ENCODE data around the gene SGTA. TPM values are rescaled to one million over a fixed set of nuclear protein-coding genes. Genes with fewer than 3 reads are reported as not detected.

SGTA gene
- total and polyA plus RNA-seq, 8 donors: 39.2 to 56.9 (median 46.7) TPM

- intact Hi-C loops (cut with DNase I): no loop called here
- Histone ChIP-seq H3K4me1 (no peaks in the 10 kb centered on the region), H3K36me3 (peaks cover 0 to 100% of the 10 kb centered on the region in 2 donors), H3K27me3 (no peaks in the 10 kb centered on the region), H3K4me3 (no peak overlapping the region), H3K27ac (no peak overlapping the region), H3K9me3 (no peaks in the 10 kb centered on the region)
- no peak for TF ChIP-seq CTCF (IDR thresholded peaks at IDR 0.05)
- peak in 1 of 4 donors; percentile 73 for DNase-seq
- peak; percentile 81 for ATAC-seq
These were observed 23.1 kb downstream of the SGTA start for GRCh38 chr19:2759965-2760364.

GRCh38 chr19:2759362-2759761 lies 23.7 kb downstream of the SGTA start:
- intact Hi-C loops (cut with DNase I): no loop called here
- Histone ChIP-seq H3K36me3 (peaks cover 0 to 100% of the 10 kb centered on the region in 2 donors), H3K4me1 (no peaks in the 10 kb centered on the region), H3K27ac (no peak overlapping the region), H3K9me3 (no peaks in the 10 kb centered on the region), H3K27me3 (no peaks in the 10 kb centered on the region), H3K4me3 (no peak overlapping the region)
- ATAC-seq: no peak
- no peak for TF ChIP-seq CTCF (IDR thresholded peaks at IDR 0.05)
- no peak for DNase-seq

DNA sequence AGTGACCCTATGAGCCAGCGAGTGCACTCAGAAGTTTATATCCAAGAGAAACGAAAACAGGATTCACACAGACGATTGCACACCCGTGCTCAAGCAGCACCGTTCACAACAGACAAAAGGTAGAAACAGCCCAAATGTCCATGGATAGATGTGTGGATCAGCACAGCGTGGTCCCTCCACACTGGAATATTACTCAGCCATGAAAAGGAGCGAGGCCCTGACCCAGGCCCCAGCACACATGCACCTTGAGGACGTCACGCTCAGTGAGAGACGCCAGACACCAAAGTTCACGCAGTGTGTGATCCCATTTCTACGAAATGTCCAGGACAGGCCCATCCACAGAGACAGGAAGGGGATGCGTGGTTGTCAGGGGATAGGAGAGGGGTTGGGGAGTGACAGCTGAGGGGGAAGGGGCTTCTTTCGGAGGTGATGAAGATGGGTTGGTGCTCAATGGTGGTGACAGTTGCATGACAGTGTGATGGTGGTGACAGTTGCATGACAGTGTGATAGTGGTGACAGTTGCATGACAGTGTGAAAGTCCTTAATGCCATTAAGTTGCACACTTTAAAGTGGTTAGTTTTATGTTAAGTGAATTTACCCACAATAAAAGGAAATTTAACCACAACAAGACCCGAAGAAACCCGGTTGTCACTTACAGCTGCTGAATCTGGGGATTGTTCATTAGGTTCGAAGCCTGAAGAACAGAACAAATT lies 24.3 kb downstream of the SGTA start:
- DNase-seq: no peak
- H3K4me3 ChIP-seq: no peak overlapping the region
- TF ChIP-seq CTCF (IDR thresholded peaks at IDR 0.05): no peak
- no peaks in the 10 kb centered on the region for H3K4me1 ChIP-seq
- H3K36me3 ChIP-seq: peaks cover 0 to 100% of the 10 kb centered on the region in 2 donors
- no peak for ATAC-seq
- no peak overlapping the region for H3K27ac ChIP-seq
- no peaks in the 10 kb centered on the region for H3K9me3 ChIP-seq
- intact Hi-C loops (cut with DNase I): no loop called here
- H3K27me3 ChIP-seq: no peaks in the 10 kb centered on the region

DNA sequence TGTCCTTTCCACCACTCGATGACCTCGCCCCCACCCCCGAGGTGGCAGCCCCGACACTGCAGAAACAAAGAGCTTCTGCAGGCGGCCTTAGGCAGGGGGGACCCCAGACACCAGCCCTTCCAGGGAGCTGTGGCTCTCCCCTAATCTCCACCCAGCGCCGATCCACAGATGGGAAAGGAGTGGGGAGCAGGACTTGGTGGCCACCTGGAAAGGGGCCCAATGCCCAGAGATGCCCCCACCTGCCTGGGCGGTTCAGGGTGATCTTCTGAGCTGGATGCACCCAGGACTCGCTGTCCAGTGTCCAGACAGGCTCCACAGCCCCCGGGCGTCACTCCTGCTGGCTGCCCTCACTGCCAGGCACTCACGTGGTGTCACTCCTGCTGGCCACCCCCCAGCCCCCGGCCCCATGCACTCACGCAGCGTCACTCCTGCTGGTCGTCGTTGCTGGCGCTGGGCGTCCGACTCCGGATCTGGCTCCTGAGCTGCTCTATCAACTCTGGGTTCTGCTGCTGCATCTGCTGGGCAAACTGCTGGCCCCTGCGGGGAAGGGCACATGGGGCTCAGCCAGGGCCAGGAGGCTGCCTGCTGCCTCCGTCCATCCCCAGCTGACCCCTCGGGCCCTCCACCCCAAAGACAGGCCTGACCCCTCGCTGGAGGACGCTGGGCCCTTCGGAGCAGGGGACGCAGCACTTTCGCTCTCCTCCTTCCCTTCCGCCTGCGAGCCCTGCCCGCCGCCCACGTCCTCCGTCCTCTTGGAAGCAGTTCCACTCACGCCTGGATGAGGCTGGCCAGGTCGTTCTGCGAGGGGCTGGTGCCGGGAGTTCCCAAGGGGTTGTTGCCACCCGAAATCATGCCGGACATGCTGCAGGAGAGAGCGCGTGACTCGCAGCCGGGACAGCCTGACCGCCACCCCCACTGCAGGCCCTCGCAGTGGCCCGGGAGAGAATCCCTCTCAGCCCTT lies 25.9 kb downstream of the SGTA start:
- DNase-seq (no peak), ATAC-seq (no peak)
- no peaks in the 10 kb centered on the region for H3K27me3 ChIP-seq
- H3K4me1 ChIP-seq: no peaks in the 10 kb centered on the region
- TF ChIP-seq CTCF (IDR thresholded peaks at IDR 0.05): no peak
- no peak overlapping the region for H3K4me3 ChIP-seq
- intact Hi-C loops (cut with DNase I): no loop called here
- H3K9me3 ChIP-seq: no peaks in the 10 kb centered on the region
- H3K36me3 ChIP-seq: peaks cover 0 to 94% of the 10 kb centered on the region in 2 donors
- H3K27ac ChIP-seq: no peak overlapping the region

- intact Hi-C loops (cut with DNase I): no loop called here
- no peak for ATAC-seq
- TF ChIP-seq CTCF (IDR thresholded peaks at IDR 0.05): no peak
- peaks cover 0 to 86% of the 10 kb centered on the region in 2 donors for H3K36me3 ChIP-seq
- H3K27me3 ChIP-seq: no peaks in the 10 kb centered on the region
- no peaks in the 10 kb centered on the region for H3K4me1 ChIP-seq
- no peak overlapping the region for H3K27ac ChIP-seq
- no peak overlapping the region for H3K4me3 ChIP-seq
- no peaks in the 10 kb centered on the region for H3K9me3 ChIP-seq
- DNase-seq: no peak
These were observed 26.6 kb downstream of the SGTA start for GRCh38 chr19:2756477-2756876.
